ENCODE results near the gene TRAF3.

DNA sequence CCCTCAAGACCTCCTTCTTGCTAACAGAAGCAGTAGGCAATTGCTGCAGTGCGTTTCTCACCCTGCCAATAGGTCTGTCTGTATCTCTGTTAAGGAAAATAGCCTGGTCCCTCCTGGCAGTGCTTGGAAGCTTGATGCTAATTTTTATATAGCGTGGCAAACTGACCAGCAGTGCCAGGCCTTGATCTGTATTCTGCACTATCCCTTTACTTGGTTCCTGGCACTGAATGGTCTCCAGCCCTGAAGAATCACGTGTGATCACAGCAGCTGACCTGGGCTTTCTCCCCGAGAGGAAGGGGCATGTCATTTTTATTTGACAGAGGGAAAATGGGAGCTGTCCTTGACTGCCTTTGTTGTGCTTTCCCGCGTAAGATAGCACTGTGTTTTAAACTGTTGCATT, 48.7 kb upstream of the TRAF3 start:
- TF ChIP-seq, protein P1, sequence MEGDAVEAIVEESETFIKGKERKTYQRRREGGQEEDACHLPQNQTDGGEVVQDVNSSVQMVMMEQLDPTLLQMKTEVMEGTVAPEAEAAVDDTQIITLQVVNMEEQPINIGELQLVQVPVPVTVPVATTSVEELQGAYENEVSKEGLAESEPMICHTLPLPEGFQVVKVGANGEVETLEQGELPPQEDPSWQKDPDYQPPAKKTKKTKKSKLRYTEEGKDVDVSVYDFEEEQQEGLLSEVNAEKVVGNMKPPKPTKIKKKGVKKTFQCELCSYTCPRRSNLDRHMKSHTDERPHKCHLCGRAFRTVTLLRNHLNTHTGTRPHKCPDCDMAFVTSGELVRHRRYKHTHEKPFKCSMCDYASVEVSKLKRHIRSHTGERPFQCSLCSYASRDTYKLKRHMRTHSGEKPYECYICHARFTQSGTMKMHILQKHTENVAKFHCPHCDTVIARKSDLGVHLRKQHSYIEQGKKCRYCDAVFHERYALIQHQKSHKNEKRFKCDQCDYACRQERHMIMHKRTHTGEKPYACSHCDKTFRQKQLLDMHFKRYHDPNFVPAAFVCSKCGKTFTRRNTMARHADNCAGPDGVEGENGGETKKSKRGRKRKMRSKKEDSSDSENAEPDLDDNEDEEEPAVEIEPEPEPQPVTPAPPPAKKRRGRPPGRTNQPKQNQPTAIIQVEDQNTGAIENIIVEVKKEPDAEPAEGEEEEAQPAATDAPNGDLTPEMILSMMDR (IDR thresholded peaks at IDR 0.05; ENCODE audit: low read length), result no peak
- TF ChIP-seq EZH2 (IDR thresholded peaks at IDR 0.05; ENCODE audit: borderline replicate concordance, low read length), result no peak

Measured in OCI-LY1 (cell line).